Vagina (tissue), 2 donors: ENCODE data around the gene SPACA7. TPM values are rescaled to one million over a fixed set of nuclear protein-coding genes. Genes with fewer than 3 reads are reported as not detected.

Source experiments
- DNase-seq, 2 donors: peaks; one replicate each; pipeline ENCODE4 v3.0.0-alpha.2; 2017; ENCODE audit errors: extremely low spot score in 2 of 2
- H3K27ac ChIP-seq: fragments of 200-600 bp; sonication (generic); one replicate; pipeline ENCODE4 v1.5.1; 2019
- H3K27me3 ChIP-seq: fragments of 200-600 bp; sonication (generic); one replicate; pipeline ENCODE4 v1.5.1; 2019
- H3K36me3 ChIP-seq, 2 donors: fragments of 200-600 bp; sonication (generic); one replicate each; pipeline ENCODE4 v1.5.1; 2017 to 2019
- H3K4me1 ChIP-seq: fragments of 200-600 bp; sonication (generic); one replicate; pipeline ENCODE4 v1.5.1; 2019
- H3K4me3 ChIP-seq, 2 donors: fragments of 200-600 bp; sonication (generic); 1 replicate in 1 of 2; 2 replicates in 1 of 2; pipeline ENCODE4 v1.5.1; 2016 to 2019
- H3K9me3 ChIP-seq: fragments of 200-600 bp; sonication (generic); one replicate; pipeline ENCODE4 v1.5.1; 2019
- POLR2A ChIP-seq, 2 donors: fragments of 450-650 bp; IDR thresholded peaks; one replicate each; pipeline ENCODE4 v1.6.1; 2017; ENCODE audit warnings: antibody characterized with exemption in 2 of 2, mild to moderate bottlenecking in 2 of 2, moderate library complexity in 2 of 2
- POLR2AphosphoS5 ChIP-seq, 2 donors: sonication (generic); formaldehyde crosslinking; IDR thresholded peaks; one replicate each; pipeline ENCODE4 v1.9.0; 2017; ENCODE audit warnings: antibody characterized with exemption in 2 of 2, mild to moderate bottlenecking in 2 of 2, low read depth in 1 of 2; ENCODE audit not compliant: insufficient read depth in 1 of 2
- intact Hi-C: fragments of 100-400 bp; cut with DNase I; formaldehyde crosslinking; loops from one replicate; pipeline ENCODE4 v1.15.1; 2023
- total RNA-seq: library from RNA; depleted of rRNA; stranded (reverse); fragments of >200 nt; gene quantifications from one replicate; pipeline ENCODE4 v1.2.3, GENCODE V29; 2016
- TF ChIP-seq, protein P1 (sequence below), 3 experiments: fragments of 450-650 bp in 2 of 3; fragments of 200-600 bp in 1 of 3; sonication (generic) in 1 of 3; IDR thresholded peaks; one replicate each; pipeline ENCODE4 v1.5.1; 2017 to 2019; ENCODE audit warnings: antibody characterized with exemption in 3 of 3, mild to moderate bottlenecking in 2 of 3, moderate library complexity in 2 of 3

Gene SPACA7
- total RNA-seq, 1 donor from 2014 or later = not detected

DNA sequence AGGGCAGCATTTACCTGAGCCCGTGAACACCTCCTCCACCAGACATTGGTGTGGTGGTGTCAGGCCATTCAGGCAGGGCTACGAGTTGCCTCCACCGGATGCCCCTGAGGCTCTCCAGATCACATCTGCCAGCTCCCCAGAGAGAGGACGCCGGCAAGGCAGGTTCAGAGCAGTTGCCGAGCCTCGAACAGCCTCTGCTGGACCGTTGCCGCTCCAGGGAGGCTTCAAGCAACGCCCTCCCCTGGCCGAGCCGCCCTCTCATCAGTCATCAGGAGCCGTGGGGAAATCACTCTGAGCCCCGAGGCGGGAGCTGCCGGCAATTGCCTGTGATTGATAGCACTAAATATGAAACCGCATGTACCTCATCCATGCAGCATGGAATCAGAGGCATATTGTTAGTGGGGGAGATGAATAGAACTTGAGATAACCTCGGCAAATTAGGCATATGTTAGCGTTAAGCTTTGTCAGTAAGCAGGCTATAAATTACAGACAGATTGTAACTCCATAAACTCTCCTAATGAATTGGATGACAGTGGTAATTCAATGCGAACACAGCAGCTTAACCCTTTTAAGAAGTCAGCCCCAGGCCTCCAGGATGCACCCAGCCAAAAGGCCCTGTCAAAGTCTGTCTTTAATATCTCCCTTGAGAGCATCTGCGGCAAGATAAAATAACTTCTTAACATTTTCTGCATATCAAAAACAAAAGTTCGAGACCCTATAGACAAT, 29.8 kb upstream of the SPACA7 start:
- H3K9me3 ChIP-seq = no peaks in the 10 kb centered on the region
- no peaks in the 10 kb centered on the region for H3K27me3 ChIP-seq
- no peak for DNase-seq

GRCh38 chr13:112346899-112347229, 29.3 kb upstream of the SPACA7 start:
- H3K9me3 ChIP-seq = no peaks in the 10 kb centered on the region
- H3K4me3 ChIP-seq = no peak overlapping the region
- no peak for DNase-seq
- H3K4me1 ChIP-seq = no peaks in the 10 kb centered on the region
- intact Hi-C loops = no loop called here
- H3K27me3 ChIP-seq = no peaks in the 10 kb centered on the region
- TF ChIP-seq POLR2AphosphoS5 (IDR thresholded peaks at IDR 0.05; ENCODE audit: insufficient read depth in 1 of 2, low read depth in 1 of 2) (no peak), POLR2A (IDR thresholded peaks at IDR 0.05) (no peak)
- TF ChIP-seq, protein P1, sequence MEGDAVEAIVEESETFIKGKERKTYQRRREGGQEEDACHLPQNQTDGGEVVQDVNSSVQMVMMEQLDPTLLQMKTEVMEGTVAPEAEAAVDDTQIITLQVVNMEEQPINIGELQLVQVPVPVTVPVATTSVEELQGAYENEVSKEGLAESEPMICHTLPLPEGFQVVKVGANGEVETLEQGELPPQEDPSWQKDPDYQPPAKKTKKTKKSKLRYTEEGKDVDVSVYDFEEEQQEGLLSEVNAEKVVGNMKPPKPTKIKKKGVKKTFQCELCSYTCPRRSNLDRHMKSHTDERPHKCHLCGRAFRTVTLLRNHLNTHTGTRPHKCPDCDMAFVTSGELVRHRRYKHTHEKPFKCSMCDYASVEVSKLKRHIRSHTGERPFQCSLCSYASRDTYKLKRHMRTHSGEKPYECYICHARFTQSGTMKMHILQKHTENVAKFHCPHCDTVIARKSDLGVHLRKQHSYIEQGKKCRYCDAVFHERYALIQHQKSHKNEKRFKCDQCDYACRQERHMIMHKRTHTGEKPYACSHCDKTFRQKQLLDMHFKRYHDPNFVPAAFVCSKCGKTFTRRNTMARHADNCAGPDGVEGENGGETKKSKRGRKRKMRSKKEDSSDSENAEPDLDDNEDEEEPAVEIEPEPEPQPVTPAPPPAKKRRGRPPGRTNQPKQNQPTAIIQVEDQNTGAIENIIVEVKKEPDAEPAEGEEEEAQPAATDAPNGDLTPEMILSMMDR (IDR thresholded peaks at IDR 0.05) = no peak
- H3K36me3 ChIP-seq = no peaks in the 10 kb centered on the region
- no peak overlapping the region for H3K27ac ChIP-seq

More for the DNA sequence above, 29.8 kb upstream of the SPACA7 start:
- Histone ChIP-seq H3K4me3 (no peak overlapping the region), H3K36me3 (no peaks in the 10 kb centered on the region), H3K4me1 (no peaks in the 10 kb centered on the region), H3K27ac (no peak overlapping the region)
- intact Hi-C loops = no loop called here
- TF ChIP-seq POLR2AphosphoS5 (IDR thresholded peaks at IDR 0.05; ENCODE audit: insufficient read depth in 1 of 2, low read depth in 1 of 2) (no peak), POLR2A (IDR thresholded peaks at IDR 0.05) (no peak)
- TF ChIP-seq, protein P1 (IDR thresholded peaks at IDR 0.05) = no peak

DNA sequence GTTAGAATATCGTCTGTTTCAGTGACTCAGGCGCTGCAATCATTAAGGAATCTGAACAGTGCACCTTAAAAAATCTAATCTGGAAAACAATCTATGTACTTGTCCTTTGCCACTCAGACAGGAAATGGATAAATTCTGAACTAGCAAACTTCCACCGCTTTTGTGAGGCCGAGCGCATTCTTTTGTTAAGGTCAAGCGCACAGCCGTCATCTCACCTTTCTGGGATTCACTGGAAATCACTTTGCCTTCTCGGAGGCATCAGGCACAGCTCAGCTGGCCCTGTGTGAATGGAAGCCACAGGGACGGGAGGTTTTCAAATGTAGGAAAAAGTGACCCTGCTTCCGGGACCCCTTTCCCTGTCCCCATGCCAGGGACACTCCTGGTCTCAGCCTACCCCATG, 28.2 kb upstream of the SPACA7 start:
- DNase-seq = no peak
- Histone ChIP-seq H3K27ac (no peak overlapping the region), H3K9me3 (no peaks in the 10 kb centered on the region), H3K4me3 (no peak overlapping the region), H3K36me3 (no peaks in the 10 kb centered on the region), H3K4me1 (no peaks in the 10 kb centered on the region), H3K27me3 (no peaks in the 10 kb centered on the region)
- intact Hi-C loops = no loop called here
- TF ChIP-seq POLR2A (IDR thresholded peaks at IDR 0.05) (no peak), POLR2AphosphoS5 (IDR thresholded peaks at IDR 0.05; ENCODE audit: insufficient read depth in 1 of 2, low read depth in 1 of 2) (no peak)
- TF ChIP-seq, protein P1 (IDR thresholded peaks at IDR 0.05) = no peak

- Histone ChIP-seq H3K4me3 (no peak overlapping the region), H3K4me1 (no peaks in the 10 kb centered on the region), H3K36me3 (no peaks in the 10 kb centered on the region), H3K27me3 (no peaks in the 10 kb centered on the region), H3K27ac (no peak overlapping the region), H3K9me3 (no peaks in the 10 kb centered on the region)
- intact Hi-C loops = no loop called here
- DNase-seq = no peak
- TF ChIP-seq, protein P1 (IDR thresholded peaks at IDR 0.05) = no peak
- TF ChIP-seq POLR2AphosphoS5 (IDR thresholded peaks at IDR 0.05; ENCODE audit: insufficient read depth in 1 of 2, low read depth in 1 of 2) (no peak), POLR2A (IDR thresholded peaks at IDR 0.05) (no peak)
These were observed 27.4 kb upstream of the SPACA7 start for GRCh38 chr13:112348642-112349345.

DNA sequence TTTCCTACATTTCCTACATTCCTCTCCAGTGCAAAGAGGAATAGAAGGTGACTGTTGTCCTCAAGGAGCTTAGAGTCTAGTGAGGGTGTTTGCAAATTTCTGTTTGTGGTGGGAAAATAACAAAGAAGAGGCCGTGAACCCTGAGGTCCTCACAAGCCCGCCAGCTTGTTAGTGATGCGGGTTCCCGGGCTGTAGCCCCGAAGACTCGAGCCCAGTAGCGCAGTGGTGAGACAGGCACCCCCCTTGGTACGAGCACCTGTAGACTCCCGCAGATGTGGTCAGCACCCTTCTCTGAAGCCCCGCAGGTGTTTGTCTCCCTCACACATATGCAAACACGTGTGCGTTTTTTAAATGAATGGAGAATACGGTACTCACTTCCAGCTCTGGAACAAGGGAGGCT, 26.5 kb upstream of the SPACA7 start:
- no peak for TF ChIP-seq POLR2A (IDR thresholded peaks at IDR 0.05)
- TF ChIP-seq, protein P1 (IDR thresholded peaks at IDR 0.05) = no peak
- TF ChIP-seq POLR2AphosphoS5 (IDR thresholded peaks at IDR 0.05; ENCODE audit: insufficient read depth in 1 of 2, low read depth in 1 of 2) = no peak
- Histone ChIP-seq H3K36me3 (no peaks in the 10 kb centered on the region), H3K27ac (no peak overlapping the region), H3K9me3 (no peaks in the 10 kb centered on the region), H3K27me3 (no peaks in the 10 kb centered on the region), H3K4me1 (no peaks in the 10 kb centered on the region), H3K4me3 (no peak overlapping the region)
- DNase-seq = no peak
- intact Hi-C loops = no loop called here
